OCI-LY7 (cell line): ENCODE data around the gene RNF182.

Source experiments
- CTCF ChIP-seq: fragments of 200-600 bp; sonication (generic); conservative IDR thresholded peaks from 2 replicates; pipeline ENCODE4 v1.5.1; 2014; ENCODE audit warnings: mild to moderate bottlenecking, antibody characterized with exemption, low read length, moderate library complexity, mixed read lengths
- EZH2phosphoT487 ChIP-seq: fragments of 200-600 bp; sonication (generic); IDR thresholded peaks from 2 replicates; pipeline ENCODE4 v1.6.1; 2018; ENCODE audit warnings: low read depth, borderline replicate concordance, mild to moderate bottlenecking, mixed run types, antibody characterized with exemption, low read length, moderate library complexity, mixed read lengths

- no peak for TF ChIP-seq CTCF
- TF ChIP-seq EZH2phosphoT487: no peak
Measured at GRCh38 chr6:13947611-13948178, 22.9 kb downstream of the RNF182 start.
